H9 (cell line): ENCODE measurements around the gene TARBP2. TPM values are rescaled to one million over a fixed set of nuclear protein-coding genes. Genes with fewer than 3 reads are reported as not detected.
A peak's percentile ranks its signal among the peaks of the same experiment; 100 is the strongest.

Experiments
- DNase-seq: peaks from one replicate; pipeline ENCODE4 v3.0.0-alpha.2; 2017
- H2AFZ ChIP-seq: one replicate; pipeline ENCODE4 v1.6.1; 2013; ENCODE audit warnings: mild to moderate bottlenecking, low read length, control low read depth, moderate library complexity
- H2AK5ac ChIP-seq: 2 replicates; pipeline ENCODE4 v1.6.1; 2013; ENCODE audit warnings: low read length, control low read depth, mixed read lengths; ENCODE audit not compliant: insufficient read length
- H2BK120ac ChIP-seq: one replicate; pipeline ENCODE4 v1.6.1; 2013; ENCODE audit warnings: low read depth, mild to moderate bottlenecking, low read length, control low read depth, inconsistent platforms; ENCODE audit not compliant: poor library complexity, severe bottlenecking
- H2BK12ac ChIP-seq: 2 replicates; pipeline ENCODE4 v1.6.1; 2013; ENCODE audit warnings: low read length, control low read depth, mixed read lengths, low read depth; ENCODE audit not compliant: insufficient read length
- H2BK15ac ChIP-seq: 2 replicates; pipeline ENCODE4 v1.6.1; 2013; ENCODE audit warnings: low read depth, low read length, control low read depth
- H2BK20ac ChIP-seq: one replicate; pipeline ENCODE4 v1.6.1; 2013; ENCODE audit warnings: low read depth, mild to moderate bottlenecking, low read length, control low read depth, inconsistent platforms; ENCODE audit not compliant: poor library complexity, severe bottlenecking
- H2BK5ac ChIP-seq: 2 replicates; pipeline ENCODE4 v1.6.1; 2013; ENCODE audit warnings: low read length, control low read depth, mixed read lengths; ENCODE audit not compliant: insufficient read length
- H3K14ac ChIP-seq: 2 replicates; pipeline ENCODE4 v1.6.1; 2013; ENCODE audit warnings: low read length, control low read depth; ENCODE audit not compliant: insufficient read depth
- H3K18ac ChIP-seq: 2 replicates; pipeline ENCODE4 v1.6.1; 2013; ENCODE audit warnings: low read depth, mild to moderate bottlenecking, mixed read lengths, low read length, control low read depth; ENCODE audit not compliant: insufficient read length
- H3K23ac ChIP-seq: 2 replicates; pipeline ENCODE4 v1.6.1; 2013; ENCODE audit warnings: low read length, control low read depth, mixed read lengths, low read depth; ENCODE audit not compliant: insufficient read length
- H3K23me2 ChIP-seq: 2 replicates; pipeline ENCODE4 v1.6.1; 2013; ENCODE audit warnings: low read depth, mild to moderate bottlenecking, mixed read lengths, low read length, control low read depth; ENCODE audit not compliant: insufficient read length, poor library complexity, severe bottlenecking
- H3K27ac ChIP-seq: 2 replicates; pipeline ENCODE4 v1.5.1; 2013; ENCODE audit warnings: low read length, control low read depth, mixed read lengths, low read depth; ENCODE audit not compliant: insufficient read length
- H3K27me3 ChIP-seq: 2 replicates; pipeline ENCODE4 v1.6.1; 2013; ENCODE audit warnings: low read length, control low read depth, inconsistent platforms; ENCODE audit not compliant: insufficient read depth
- H3K4ac ChIP-seq: 2 replicates; pipeline ENCODE4 v1.6.1; 2013; ENCODE audit warnings: low read depth, mild to moderate bottlenecking, control low read depth, inconsistent platforms, low read length, moderate library complexity
- H3K4me1 ChIP-seq: 2 replicates; pipeline ENCODE4 v1.6.1; 2013; ENCODE audit warnings: low read length, control low read depth, inconsistent platforms; ENCODE audit not compliant: insufficient read depth
- H3K4me2 ChIP-seq: 2 replicates; pipeline ENCODE4 v1.6.1; 2013; ENCODE audit warnings: low read length, control low read depth, mixed read lengths; ENCODE audit not compliant: insufficient read length, insufficient read depth
- H3K56ac ChIP-seq: 2 replicates; pipeline ENCODE4 v1.6.1; 2013; ENCODE audit warnings: low read depth, mild to moderate bottlenecking, mixed read lengths, low read length, control low read depth; ENCODE audit not compliant: insufficient read length
- H3K79me1 ChIP-seq: 2 replicates; pipeline ENCODE4 v1.6.1; 2013; ENCODE audit warnings: low read depth, mild to moderate bottlenecking, moderate library complexity, low read length, control low read depth, inconsistent platforms; ENCODE audit not compliant: insufficient read depth, poor library complexity, severe bottlenecking
- H3K79me2 ChIP-seq: 2 replicates; pipeline ENCODE4 v1.6.1; 2013; ENCODE audit warnings: low read length, control low read depth, inconsistent platforms; ENCODE audit not compliant: insufficient read depth
- H3K9ac ChIP-seq: 2 replicates; pipeline ENCODE4 v1.6.1; 2013; ENCODE audit warnings: low read length, control low read depth, mixed read lengths; ENCODE audit not compliant: insufficient read length; ENCODE audit errors: extremely low read depth
- H3K9me3 ChIP-seq: one replicate; pipeline ENCODE4 v1.6.1; 2013; ENCODE audit warnings: low read depth, low read length, inconsistent platforms; ENCODE audit not compliant: control insufficient read depth
- H3T11ph ChIP-seq: one replicate; pipeline ENCODE4 v1.6.1; 2013; ENCODE audit warnings: mild to moderate bottlenecking, low read length, control low read depth, inconsistent platforms
- H4K20me1 ChIP-seq: one replicate; pipeline ENCODE4 v1.6.1; 2013; ENCODE audit not compliant: control insufficient read depth, insufficient read length, insufficient read depth
- H4K5ac ChIP-seq: 2 replicates; pipeline ENCODE4 v1.6.1; 2013; ENCODE audit warnings: low read depth, mild to moderate bottlenecking, mixed read lengths, low read length, control low read depth; ENCODE audit not compliant: insufficient read length
- H4K8ac ChIP-seq: replicated peaks from 2 replicates; pipeline ENCODE4 v1.6.1; 2013; ENCODE audit warnings: low read length, control low read depth, mixed read lengths, low read depth; ENCODE audit not compliant: insufficient read length
- H4K91ac ChIP-seq: 2 replicates; pipeline ENCODE4 v1.6.1; 2013; ENCODE audit warnings: low read depth, mild to moderate bottlenecking, moderate library complexity, mixed read lengths, low read length, control low read depth; ENCODE audit not compliant: insufficient read length
- H3K27ac Mint-ChIP-seq, 3 experiments: 2 replicates in 2 of 3; 3 replicates in 1 of 3; pipeline ENCODE4 v1.8.0; 2020 to 2021; ENCODE audit warnings: mixed read lengths in 3 of 3, mild to moderate bottlenecking in 1 of 3, moderate library complexity in 1 of 3
- H3K27me3 Mint-ChIP-seq: 2 replicates; pipeline ENCODE4 v1.8.0; 2021; ENCODE audit warnings: low read depth, mild to moderate bottlenecking, moderate library complexity, mixed read lengths
- H3K36me3 Mint-ChIP-seq, 3 experiments: 2 replicates in 2 of 3; 3 replicates in 1 of 3; pipeline ENCODE4 v1.8.0; 2020 to 2021; ENCODE audit warnings: low read depth in 3 of 3, mixed read lengths in 3 of 3; ENCODE audit not compliant: insufficient read depth in 1 of 3
- H3K4me1 Mint-ChIP-seq, 2 experiments: 2 replicates each; pipeline ENCODE4 v1.8.0; 2020; ENCODE audit warnings: mixed read lengths in 2 of 2
- H3K4me3 Mint-ChIP-seq, 2 experiments: 2 replicates in 1 of 2; 3 replicates in 1 of 2; pipeline ENCODE4 v1.8.0; 2020 to 2021; ENCODE audit warnings: mild to moderate bottlenecking in 2 of 2, mixed read lengths in 2 of 2, moderate library complexity in 1 of 2
- H3K9me3 Mint-ChIP-seq, 2 experiments: 2 replicates in 1 of 2; 3 replicates in 1 of 2; pipeline ENCODE4 v1.8.0; 2020; ENCODE audit warnings: mild to moderate bottlenecking in 2 of 2, mixed read lengths in 2 of 2, moderate library complexity in 1 of 2
- WGBS: extraction: QIAGEN DNeasy Blood & Tissue Kit; methylation state at CpG from one replicate; pipeline ENCODE4 v1.1.7; 2013; ENCODE audit warnings: missing lambda C conversion rate, low lambda C conversion rate, mixed read lengths; ENCODE audit not compliant: insufficient read length; ENCODE audit errors: extremely low coverage; 5-methylcytosine and 5-hydroxymethylcytosine counted together
- total RNA-seq: library from RNA; stranded (reverse); gene quantifications from 2 replicates; pipeline ENCODE4 v1.2.1, GENCODE V29; 2021
- TF ChIP-seq, protein P1 (sequence below): fragments of 200-600 bp; sonication (generic); conservative IDR thresholded peaks from 3 replicates; pipeline ENCODE4 v1.8.0; 2021; ENCODE audit warnings: antibody characterized with exemption, mild to moderate bottlenecking

Gene TARBP2
- total RNA-seq, 1 experiment from 2014 or later = 79.2 TPM

- H4K8ac ChIP-seq = no peak overlapping the region
- H2BK120ac ChIP-seq = no peak overlapping the region
- Mint-ChIP-seq H3K4me3 (no peak overlapping the region), H3K4me1 (peaks cover 37 to 48% of the 10 kb centered on the region in 2 experiments), H3K36me3 (peaks cover 62 to 98% (median 90%) of the 10 kb centered on the region in 3 experiments), H3K27ac (peak overlapping the region in 1 of 3 experiments; percentile 90; a peak in 2 of 7 replicates), H3K27me3 (no peaks in the 10 kb centered on the region), H3K9me3 (no peaks in the 10 kb centered on the region; a peak in 1 of 5 replicates)
- H3T11ph ChIP-seq = no peak overlapping the region
- no peaks in the 10 kb centered on the region for H3K9me3 ChIP-seq
- no peak overlapping the region for H3K4ac ChIP-seq
- no peak overlapping the region for H3K56ac ChIP-seq
- H3K9ac ChIP-seq = no peak overlapping the region
- H2BK5ac ChIP-seq = no peak overlapping the region
- H3K79me2 ChIP-seq = no peaks in the 10 kb centered on the region
- H3K23ac ChIP-seq = no peak overlapping the region
- TF ChIP-seq, protein P1, sequence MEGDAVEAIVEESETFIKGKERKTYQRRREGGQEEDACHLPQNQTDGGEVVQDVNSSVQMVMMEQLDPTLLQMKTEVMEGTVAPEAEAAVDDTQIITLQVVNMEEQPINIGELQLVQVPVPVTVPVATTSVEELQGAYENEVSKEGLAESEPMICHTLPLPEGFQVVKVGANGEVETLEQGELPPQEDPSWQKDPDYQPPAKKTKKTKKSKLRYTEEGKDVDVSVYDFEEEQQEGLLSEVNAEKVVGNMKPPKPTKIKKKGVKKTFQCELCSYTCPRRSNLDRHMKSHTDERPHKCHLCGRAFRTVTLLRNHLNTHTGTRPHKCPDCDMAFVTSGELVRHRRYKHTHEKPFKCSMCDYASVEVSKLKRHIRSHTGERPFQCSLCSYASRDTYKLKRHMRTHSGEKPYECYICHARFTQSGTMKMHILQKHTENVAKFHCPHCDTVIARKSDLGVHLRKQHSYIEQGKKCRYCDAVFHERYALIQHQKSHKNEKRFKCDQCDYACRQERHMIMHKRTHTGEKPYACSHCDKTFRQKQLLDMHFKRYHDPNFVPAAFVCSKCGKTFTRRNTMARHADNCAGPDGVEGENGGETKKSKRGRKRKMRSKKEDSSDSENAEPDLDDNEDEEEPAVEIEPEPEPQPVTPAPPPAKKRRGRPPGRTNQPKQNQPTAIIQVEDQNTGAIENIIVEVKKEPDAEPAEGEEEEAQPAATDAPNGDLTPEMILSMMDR = no peak
- H3K18ac ChIP-seq = no peak overlapping the region
- no peak for DNase-seq
- H3K27ac ChIP-seq = no peak overlapping the region
- H3K23me2 ChIP-seq = no peaks in the 10 kb centered on the region
- H3K4me1 ChIP-seq = no peaks in the 10 kb centered on the region
- WGBS = no CpG with 5 or more reads among the region's 2 CpGs
- H2BK15ac ChIP-seq = no peak overlapping the region
- H2AK5ac ChIP-seq = no peak overlapping the region
- H2BK20ac ChIP-seq = no peak overlapping the region
- no peak overlapping the region for H3K4me2 ChIP-seq
- no peaks in the 10 kb centered on the region for H4K20me1 ChIP-seq
- H3K79me1 ChIP-seq = peaks cover 8% of the 10 kb centered on the region
- H2AFZ ChIP-seq = no peak overlapping the region
- H4K5ac ChIP-seq = no peak overlapping the region
- no peak overlapping the region for H4K91ac ChIP-seq
- no peak overlapping the region for H2BK12ac ChIP-seq
- H3K27me3 ChIP-seq = no peaks in the 10 kb centered on the region
- H3K14ac ChIP-seq = no peak overlapping the region
These were observed 27.0 kb upstream of the TARBP2 start for GRCh38 chr12:53474077-53474476.
